ENCODE results near the gene PPM1N. TPM values are rescaled to one million over a fixed set of nuclear protein-coding genes. Genes with fewer than 3 reads are reported as not detected.

PPM1N gene
- total RNA-seq, 1 experiment from 2014 or later, result 5.2 TPM

DNA sequence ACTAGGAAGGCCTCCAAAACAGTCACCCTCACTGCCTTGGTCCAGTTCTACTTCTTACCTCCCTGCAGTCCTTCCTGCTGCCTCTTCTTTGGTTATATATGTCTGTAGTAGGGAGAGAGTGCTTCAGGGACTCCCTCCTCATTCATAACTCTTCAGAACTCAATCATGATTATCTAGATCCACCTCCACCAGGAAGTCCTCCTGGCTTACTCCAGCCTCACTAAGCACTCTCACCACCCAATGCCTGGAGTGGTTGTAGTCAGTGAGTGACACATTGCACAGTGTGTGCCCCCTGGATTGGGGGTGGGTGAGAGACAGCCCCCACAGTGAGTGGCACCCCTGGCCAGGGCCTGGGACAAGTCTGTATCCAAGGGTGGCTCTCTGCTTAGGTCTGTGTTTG is 40.5 kb upstream of the PPM1N start:
- Histone ChIP-seq H3K9me3 (ENCODE audit: control insufficient read depth in 1 of 2, insufficient read depth in 1 of 2, low read depth in 1 of 2, low read length in 2 of 2) (no peaks in the 10 kb centered on the region), H2AFZ (ENCODE audit: low read depth, low read length, poor library complexity, severe bottlenecking) (no peak overlapping the region), H3K9ac (ENCODE audit: low read length) (no peak overlapping the region), H3K27me3 (ENCODE audit: insufficient read depth, low read length) (no peaks in the 10 kb centered on the region), H3K9me2 (ENCODE audit: insufficient read depth) (no peaks in the 10 kb centered on the region), H3K4me2 (ENCODE audit: low read length) (no peak overlapping the region), H3K4me3 (replicated peaks in 1 of 2; ENCODE audit: low read depth in 1 of 2, low read length in 2 of 2) (no peak overlapping the region), H3K27ac (ENCODE audit: low read depth, low read length) (no peak overlapping the region), H3K79me2 (ENCODE audit: insufficient read depth, low read length) (no peaks in the 10 kb centered on the region), H3K4me1 (ENCODE audit: control insufficient read depth in 1 of 2, insufficient read depth in 2 of 2, low read length in 2 of 2) (peaks cover 22 to 44% of the 10 kb centered on the region in 2 experiments), H3K36me3 (ENCODE audit: control insufficient read depth in 1 of 2, insufficient read depth in 2 of 2, low read length in 2 of 2) (no peaks in the 10 kb centered on the region), H4K20me1 (ENCODE audit: insufficient read depth) (no peaks in the 10 kb centered on the region)
- BruUV-seq (replicated peaks), result no TSS peak
- POLR2A ChIA-PET, result interaction anchor here (1.0 to 4.1 kb wide), 2 partner anchors 10 to 33 kb away, joined by 3 to 72 read pairs; partner anchors contain the start of gene FOSB
- CTCF ChIA-PET, result no interaction called here
- ATAC-seq (no peak), DNase-seq (ENCODE audit: low read depth, low spot score) (no peak)
- intact Hi-C loops (cut with micrococcal nuclease), result no loop called here
- no peak for TF ChIP-seq FOSL1 (IDR thresholded peaks at IDR 0.05; ENCODE audit: low read depth)
- TF ChIP-seq, protein P1, sequence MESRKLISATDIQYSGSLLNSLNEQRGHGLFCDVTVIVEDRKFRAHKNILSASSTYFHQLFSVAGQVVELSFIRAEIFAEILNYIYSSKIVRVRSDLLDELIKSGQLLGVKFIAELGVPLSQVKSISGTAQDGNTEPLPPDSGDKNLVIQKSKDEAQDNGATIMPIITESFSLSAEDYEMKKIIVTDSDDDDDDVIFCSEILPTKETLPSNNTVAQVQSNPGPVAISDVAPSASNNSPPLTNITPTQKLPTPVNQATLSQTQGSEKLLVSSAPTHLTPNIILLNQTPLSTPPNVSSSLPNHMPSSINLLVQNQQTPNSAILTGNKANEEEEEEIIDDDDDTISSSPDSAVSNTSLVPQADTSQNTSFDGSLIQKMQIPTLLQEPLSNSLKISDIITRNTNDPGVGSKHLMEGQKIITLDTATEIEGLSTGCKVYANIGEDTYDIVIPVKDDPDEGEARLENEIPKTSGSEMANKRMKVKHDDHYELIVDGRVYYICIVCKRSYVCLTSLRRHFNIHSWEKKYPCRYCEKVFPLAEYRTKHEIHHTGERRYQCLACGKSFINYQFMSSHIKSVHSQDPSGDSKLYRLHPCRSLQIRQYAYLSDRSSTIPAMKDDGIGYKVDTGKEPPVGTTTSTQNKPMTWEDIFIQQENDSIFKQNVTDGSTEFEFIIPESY (IDR thresholded peaks at IDR 0.05; ENCODE audit: extremely low read depth, insufficient replicate concordance, low read length), result no peak
- no peak for TF ChIP-seq CEBPB (IDR thresholded peaks at IDR 0.05; ENCODE audit: low read depth)
- TF ChIP-seq ZNF274 (IDR thresholded peaks at IDR 0.05; ENCODE audit: low read depth, low read length), result no peak
- no peak for TF ChIP-seq JUND (IDR thresholded peaks at IDR 0.05)
- no peak for TF ChIP-seq YY1 (IDR thresholded peaks at IDR 0.05; ENCODE audit: extremely low read depth, insufficient replicate concordance, low read depth, low read length)
- TF ChIP-seq EZH2 (IDR thresholded peaks at IDR 0.05), result no peak
- no peak for TF ChIP-seq SIN3A (IDR thresholded peaks at IDR 0.05; ENCODE audit: low read depth)
- RAD21 ChIA-PET (ENCODE audit: low non-redundant PET in 1 of 2, low total read pairs in 2 of 2, uncharacterized antibody in 2 of 2, unreplicated experiment in 2 of 2), result no interaction called here

DNA sequence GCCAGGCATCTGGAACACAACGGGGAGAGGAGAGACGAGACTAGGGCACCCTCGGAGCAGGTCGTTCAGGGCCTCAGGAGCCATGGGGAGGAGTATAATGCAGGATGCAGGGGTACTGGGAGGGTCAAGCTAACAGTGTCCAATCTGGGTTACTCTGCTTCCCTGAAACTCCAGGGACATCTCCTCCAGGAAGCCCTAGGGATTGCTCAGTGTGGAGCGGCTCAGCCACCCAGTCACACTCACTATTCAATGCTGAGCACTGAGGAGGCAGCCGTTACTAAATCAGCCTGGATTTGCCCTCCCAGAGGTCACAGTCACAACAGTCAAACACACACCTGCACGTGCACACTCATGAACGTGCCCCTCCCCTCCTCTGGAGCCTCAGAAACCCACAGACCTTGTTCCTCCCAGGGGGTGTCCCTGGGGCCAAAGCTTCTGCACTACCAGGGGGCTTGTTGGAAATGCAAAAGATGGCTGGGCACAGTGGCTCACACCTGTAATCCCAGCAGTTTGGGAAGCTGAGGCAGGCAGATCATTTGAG is 37.4 kb upstream of the PPM1N start:
- Histone ChIP-seq H3K9me3 (ENCODE audit: control insufficient read depth in 1 of 2, insufficient read depth in 1 of 2, low read depth in 1 of 2, low read length in 2 of 2) (no peaks in the 10 kb centered on the region), H4K20me1 (ENCODE audit: insufficient read depth) (no peaks in the 10 kb centered on the region), H3K27me3 (ENCODE audit: insufficient read depth, low read length) (no peaks in the 10 kb centered on the region), H3K9me2 (ENCODE audit: insufficient read depth) (no peaks in the 10 kb centered on the region), H3K9ac (ENCODE audit: low read length) (no peak overlapping the region), H3K4me3 (replicated peaks in 1 of 2; ENCODE audit: low read depth in 1 of 2, low read length in 2 of 2) (no peak overlapping the region), H2AFZ (ENCODE audit: low read depth, low read length, poor library complexity, severe bottlenecking) (no peak overlapping the region), H3K27ac (ENCODE audit: low read depth, low read length) (no peak overlapping the region), H3K4me1 (ENCODE audit: control insufficient read depth in 1 of 2, insufficient read depth in 2 of 2, low read length in 2 of 2) (peaks cover 10 to 22% of the 10 kb centered on the region in 2 experiments), H3K4me2 (ENCODE audit: low read length) (no peak overlapping the region), H3K36me3 (ENCODE audit: control insufficient read depth in 1 of 2, insufficient read depth in 2 of 2, low read length in 2 of 2) (no peaks in the 10 kb centered on the region), H3K79me2 (ENCODE audit: insufficient read depth, low read length) (no peaks in the 10 kb centered on the region)
- POLR2A ChIA-PET, result no interaction called here
- CTCF ChIA-PET, result no interaction called here
- BruUV-seq (replicated peaks), result no TSS peak
- DNase-seq (ENCODE audit: low read depth, low spot score), result no peak
- ATAC-seq, result no peak
- no peak for TF ChIP-seq SP1 (IDR thresholded peaks at IDR 0.05; ENCODE audit: low read depth)
- no peak for TF ChIP-seq TCF7L2 (IDR thresholded peaks at IDR 0.05; ENCODE audit: borderline replicate concordance, extremely low read depth, insufficient read depth, insufficient read length)
- TF ChIP-seq, protein P2, sequence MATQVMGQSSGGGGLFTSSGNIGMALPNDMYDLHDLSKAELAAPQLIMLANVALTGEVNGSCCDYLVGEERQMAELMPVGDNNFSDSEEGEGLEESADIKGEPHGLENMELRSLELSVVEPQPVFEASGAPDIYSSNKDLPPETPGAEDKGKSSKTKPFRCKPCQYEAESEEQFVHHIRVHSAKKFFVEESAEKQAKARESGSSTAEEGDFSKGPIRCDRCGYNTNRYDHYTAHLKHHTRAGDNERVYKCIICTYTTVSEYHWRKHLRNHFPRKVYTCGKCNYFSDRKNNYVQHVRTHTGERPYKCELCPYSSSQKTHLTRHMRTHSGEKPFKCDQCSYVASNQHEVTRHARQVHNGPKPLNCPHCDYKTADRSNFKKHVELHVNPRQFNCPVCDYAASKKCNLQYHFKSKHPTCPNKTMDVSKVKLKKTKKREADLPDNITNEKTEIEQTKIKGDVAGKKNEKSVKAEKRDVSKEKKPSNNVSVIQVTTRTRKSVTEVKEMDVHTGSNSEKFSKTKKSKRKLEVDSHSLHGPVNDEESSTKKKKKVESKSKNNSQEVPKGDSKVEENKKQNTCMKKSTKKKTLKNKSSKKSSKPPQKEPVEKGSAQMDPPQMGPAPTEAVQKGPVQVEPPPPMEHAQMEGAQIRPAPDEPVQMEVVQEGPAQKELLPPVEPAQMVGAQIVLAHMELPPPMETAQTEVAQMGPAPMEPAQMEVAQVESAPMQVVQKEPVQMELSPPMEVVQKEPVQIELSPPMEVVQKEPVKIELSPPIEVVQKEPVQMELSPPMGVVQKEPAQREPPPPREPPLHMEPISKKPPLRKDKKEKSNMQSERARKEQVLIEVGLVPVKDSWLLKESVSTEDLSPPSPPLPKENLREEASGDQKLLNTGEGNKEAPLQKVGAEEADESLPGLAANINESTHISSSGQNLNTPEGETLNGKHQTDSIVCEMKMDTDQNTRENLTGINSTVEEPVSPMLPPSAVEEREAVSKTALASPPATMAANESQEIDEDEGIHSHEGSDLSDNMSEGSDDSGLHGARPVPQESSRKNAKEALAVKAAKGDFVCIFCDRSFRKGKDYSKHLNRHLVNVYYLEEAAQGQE (IDR thresholded peaks at IDR 0.05; ENCODE audit: low read depth), result no peak
- no peak for TF ChIP-seq MAX (IDR thresholded peaks at IDR 0.05)
- TF ChIP-seq YY1 (IDR thresholded peaks at IDR 0.05; ENCODE audit: extremely low read depth, insufficient replicate concordance, low read depth, low read length), result no peak
- intact Hi-C loops (cut with micrococcal nuclease), result no loop called here
- RAD21 ChIA-PET (ENCODE audit: low non-redundant PET in 1 of 2, low total read pairs in 2 of 2, uncharacterized antibody in 2 of 2, unreplicated experiment in 2 of 2), result no interaction called here
